CD4-positive, alpha-beta T cell treated with Interleukin-1 beta for 1 hour (primary cell): ENCODE data around the gene WSB1.
A peak's percentile ranks its signal among the peaks of the same experiment; 100 is the strongest.
"Not testable (repeated sequence)": the region's sequence is repeated elsewhere in the genome, so short reads cannot be mapped to it uniquely, and the experiment has no call there.

Experiments used
- DNase-seq, 2 donors: peaks; one replicate each; pipeline ENCODE4 v3.0.0-alpha.2; 2020 to 2022

Gene WSB1

GRCh38 chr17:27318633-27319032 lies 24.7 kb downstream of the WSB1 start:
- no peak for DNase-seq

- no peak for DNase-seq
Observed at GRCh38 chr17:27319541-27320221, 25.8 kb downstream of the WSB1 start.

- no peak for DNase-seq
Observed at GRCh38 chr17:27320222-27320560, 26.3 kb downstream of the WSB1 start.

GRCh38 chr17:27321372-27321771 lies 27.5 kb downstream of the WSB1 start:
- DNase-seq: no peak

- no peak for DNase-seq
Observed at GRCh38 chr17:27322026-27322425, 28.1 kb downstream of the WSB1 start.

- no peak for DNase-seq
Observed at GRCh38 chr17:27322690-27323508, 29.0 kb downstream of the WSB1 start.

GRCh38 chr17:27323538-27324215 lies 29.8 kb downstream of the WSB1 start:
- no peak for DNase-seq

- DNase-seq: no peak
Observed at GRCh38 chr17:27324771-27325339, 30.9 kb downstream of the WSB1 start.

GRCh38 chr17:27326051-27326450 lies 32.1 kb downstream of the WSB1 start:
- no peak for DNase-seq

- DNase-seq: no peak
Observed at GRCh38 chr17:27326585-27326984, 32.7 kb downstream of the WSB1 start.

GRCh38 chr17:27327397-27327796 lies 33.5 kb downstream of the WSB1 start:
- DNase-seq: no peak

- no peak for DNase-seq
Observed at GRCh38 chr17:27327871-27328270, 34.0 kb downstream of the WSB1 start.

- not testable (repeated sequence) for DNase-seq
Observed at GRCh38 chr17:27328686-27329085, 34.8 kb downstream of the WSB1 start.

- DNase-seq: no peak
Observed at GRCh38 chr17:27329146-27329805, 35.4 kb downstream of the WSB1 start.

GRCh38 chr17:27332047-27332393 lies 38.1 kb downstream of the WSB1 start:
- DNase-seq: no peak

- peak; percentile 89 to 93 for DNase-seq
Observed at GRCh38 chr17:27332485-27333409, 38.8 kb downstream of the WSB1 start.

GRCh38 chr17:27333410-27333980 lies 39.6 kb downstream of the WSB1 start:
- DNase-seq: no peak

- peak in 1 of 2 donors; percentile 46 for DNase-seq
Observed at GRCh38 chr17:27336184-27336583, 42.3 kb downstream of the WSB1 start.

GRCh38 chr17:27338536-27338985 lies 44.6 kb downstream of the WSB1 start:
- DNase-seq: no peak

GRCh38 chr17:27339198-27339835 lies 45.4 kb downstream of the WSB1 start:
- DNase-seq: no peak
